ENCODE data around the gene SENP3.

- TF ChIP-seq POLR2A (IDR thresholded peaks at IDR 0.05) (no peak), CTCF (IDR thresholded peaks at IDR 0.05) (no peak)
Observed at GRCh38 chr17:7541074-7541621, 20.6 kb upstream of the SENP3 start.
